Measurements from ENCODE around the gene PLEKHA1.

Gene PLEKHA1

DNA sequence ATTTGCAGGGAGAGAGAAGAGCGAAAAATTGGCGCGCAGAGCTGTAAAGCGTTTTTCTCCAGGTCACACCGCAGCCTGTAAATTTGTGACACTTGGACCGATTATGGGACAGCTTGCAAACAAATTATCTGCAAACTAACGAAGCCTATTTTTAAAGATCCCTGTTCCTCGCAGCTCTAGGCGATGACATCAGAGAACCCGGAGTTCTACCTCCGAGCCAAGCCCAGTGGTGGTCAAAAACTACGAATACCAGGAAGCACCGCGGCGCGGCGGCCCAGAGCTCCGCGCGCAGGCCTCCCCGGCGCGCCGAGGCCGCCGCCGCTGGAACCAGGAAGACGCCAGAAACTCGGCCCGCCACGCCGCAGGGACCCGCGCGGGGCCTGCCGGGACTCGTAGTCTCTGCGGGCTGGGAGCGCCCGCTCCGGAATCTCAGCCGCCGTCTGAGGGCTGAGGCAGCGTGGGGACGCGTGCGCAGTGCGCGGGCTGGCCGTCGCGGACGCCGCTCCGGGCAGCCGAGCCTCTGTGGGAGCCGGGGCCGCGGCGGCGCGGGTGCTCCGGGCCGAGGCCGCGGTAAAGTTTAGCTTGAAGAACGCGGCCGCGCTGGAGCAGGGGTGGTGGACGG, at the start of gene PLEKHA1:
PLEKHA1 (plus strand) TSS at position 472 of the 622 bp plus-strand sequence. CDS start 18,493 bp downstream, outside the sequence.
- peak; percentile 95 for DNase-seq

DNA sequence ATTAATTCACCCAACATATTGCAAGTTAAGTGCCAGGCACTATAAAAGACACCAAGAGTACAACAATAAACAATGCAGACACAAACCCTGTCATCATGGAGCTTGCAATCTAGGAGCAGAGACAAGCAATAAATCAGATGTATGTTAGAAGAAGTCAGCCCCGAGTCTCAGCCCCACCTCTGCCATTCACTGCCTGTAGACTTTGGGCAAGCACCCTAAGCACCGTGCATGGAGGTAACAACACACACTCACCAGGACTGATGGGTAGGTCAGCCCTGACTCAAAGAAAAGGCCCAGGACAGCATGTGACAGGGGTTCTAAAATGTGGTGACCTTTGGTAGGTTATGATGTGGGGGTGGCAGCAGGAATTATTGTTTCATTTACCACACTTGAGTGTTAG, 49.3 kb upstream of the PLEKHA1 start:
- no peak for DNase-seq

DNA sequence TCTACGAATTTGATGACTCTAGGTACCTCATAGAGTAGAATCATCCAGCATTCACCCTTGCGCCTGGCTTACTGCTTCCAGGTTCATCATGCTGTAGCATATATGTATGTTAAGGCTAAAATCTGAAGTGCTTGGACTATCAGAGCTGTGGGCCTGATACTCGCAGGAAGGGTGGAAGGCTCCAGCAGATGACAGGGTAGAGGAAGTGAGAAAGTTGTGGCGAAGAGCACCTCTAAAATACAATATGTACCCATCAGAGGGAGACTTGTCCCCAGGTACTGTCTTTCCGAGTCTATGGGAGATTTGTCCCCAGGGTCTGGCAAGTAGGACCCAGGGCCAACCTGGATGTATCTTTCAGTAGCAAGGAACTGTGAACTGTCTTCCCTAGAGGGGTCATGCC, 48.1 kb upstream of the PLEKHA1 start:
- no peak for DNase-seq

- DNase-seq, result no peak
Observed at GRCh38 chr10:122326806-122327205, 47.7 kb upstream of the PLEKHA1 start.

- no peak for DNase-seq
Observed at GRCh38 chr10:122327237-122328206, 47.0 kb upstream of the PLEKHA1 start.

DNA sequence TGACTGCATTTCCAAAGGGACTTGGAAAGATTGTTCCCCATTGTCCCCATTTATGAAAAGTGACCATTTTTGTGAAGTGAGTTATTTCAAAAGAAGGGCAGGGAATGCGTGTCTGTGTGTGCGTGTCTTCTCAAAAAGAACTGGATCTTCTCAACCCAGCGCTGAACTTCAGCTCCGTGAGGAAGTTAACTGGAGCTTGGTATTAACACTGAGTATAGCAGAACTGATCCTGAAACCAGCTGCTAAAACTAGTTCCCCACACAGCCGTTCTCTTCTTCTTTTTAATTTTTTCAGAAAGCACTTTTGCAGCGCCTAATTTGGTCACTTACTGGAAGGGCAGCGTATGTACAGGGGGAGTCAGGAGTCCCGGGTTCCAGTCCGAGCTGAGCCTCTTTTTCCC, 45.8 kb upstream of the PLEKHA1 start:
- no peak for DNase-seq

GRCh38 chr10:122329416-122329815, 45.1 kb upstream of the PLEKHA1 start:
- no peak for DNase-seq

- no peak for DNase-seq
Observed at GRCh38 chr10:122331100-122331499, 43.4 kb upstream of the PLEKHA1 start.

DNA sequence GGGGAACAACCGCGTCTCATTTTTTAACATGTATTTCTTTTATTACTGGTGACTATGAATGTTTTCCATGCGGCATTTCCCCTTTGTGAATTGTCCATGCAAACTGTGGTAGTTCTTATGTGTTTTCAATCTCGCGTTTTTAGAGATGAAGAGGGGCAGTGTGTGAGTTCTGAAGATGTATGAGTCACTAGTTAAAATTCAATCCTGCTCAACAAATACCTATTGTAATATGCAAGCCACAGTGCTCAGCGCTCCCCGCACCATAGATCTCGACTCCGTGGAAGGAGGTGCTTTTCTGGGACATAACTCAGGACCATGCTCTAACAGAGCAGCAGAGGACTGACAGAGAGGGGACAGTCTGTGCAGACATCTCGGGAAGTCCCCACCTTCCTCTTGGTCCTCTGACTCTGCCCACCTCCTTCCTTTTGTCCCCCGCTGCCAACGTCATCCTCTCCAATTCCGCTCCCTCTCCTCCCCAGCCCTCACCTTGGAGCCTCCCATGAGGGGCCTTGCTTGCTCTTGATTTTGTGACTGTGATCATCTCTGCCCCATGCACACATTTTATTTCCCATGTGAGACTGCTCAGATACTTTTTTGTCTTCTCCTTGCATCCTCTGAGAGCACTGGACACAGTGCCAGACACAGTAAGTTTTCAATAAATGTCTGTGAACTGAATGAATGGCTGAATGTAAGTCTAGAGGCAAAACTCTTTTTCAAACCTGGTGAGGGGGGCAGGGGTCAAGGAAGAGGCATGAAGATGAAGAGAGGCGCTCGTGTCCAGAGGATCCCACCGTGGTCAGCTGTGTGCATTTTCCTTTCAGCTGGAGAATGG, 42.7 kb upstream of the PLEKHA1 start:
- no peak for DNase-seq

DNA sequence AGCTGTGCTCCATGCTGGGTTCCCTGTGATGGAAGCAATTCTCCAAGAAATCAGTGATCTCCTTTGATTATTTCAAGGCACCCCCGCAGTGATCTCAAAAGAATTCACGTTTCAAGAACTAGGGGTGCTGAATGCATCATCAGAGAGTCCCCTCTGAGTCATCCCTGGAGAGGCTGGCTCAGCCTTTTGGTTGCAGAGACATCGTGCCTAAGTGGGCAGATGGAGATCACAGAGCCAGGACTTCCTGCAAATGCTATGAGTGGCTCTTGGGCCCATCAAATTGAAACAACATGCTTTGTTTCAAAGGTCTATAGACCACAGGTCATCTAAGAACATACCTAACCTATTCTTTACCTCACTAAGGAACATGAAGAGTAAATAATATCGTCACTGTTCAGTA, 41.5 kb upstream of the PLEKHA1 start:
- no peak for DNase-seq

DNA sequence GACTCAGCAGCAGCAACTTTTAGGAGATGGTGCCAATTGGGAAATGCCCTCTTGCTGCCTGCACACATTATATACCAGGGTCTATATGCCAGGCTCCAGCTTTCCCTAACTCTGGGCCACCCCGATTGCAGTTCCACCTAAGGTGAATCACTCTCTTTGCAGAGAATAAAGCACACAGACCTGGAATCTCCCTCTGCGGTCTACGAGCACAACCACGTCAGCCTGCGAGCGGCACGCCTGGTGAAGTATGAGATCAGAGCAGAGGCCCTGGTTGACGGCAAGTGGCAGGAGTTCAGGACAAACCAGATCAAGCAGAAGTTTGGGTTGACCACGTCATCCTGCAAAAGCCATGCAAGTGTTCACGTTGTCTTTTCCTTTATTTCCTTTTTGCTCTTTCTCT, 38.2 kb upstream of the PLEKHA1 start:
- DNase-seq, result no peak

DNA sequence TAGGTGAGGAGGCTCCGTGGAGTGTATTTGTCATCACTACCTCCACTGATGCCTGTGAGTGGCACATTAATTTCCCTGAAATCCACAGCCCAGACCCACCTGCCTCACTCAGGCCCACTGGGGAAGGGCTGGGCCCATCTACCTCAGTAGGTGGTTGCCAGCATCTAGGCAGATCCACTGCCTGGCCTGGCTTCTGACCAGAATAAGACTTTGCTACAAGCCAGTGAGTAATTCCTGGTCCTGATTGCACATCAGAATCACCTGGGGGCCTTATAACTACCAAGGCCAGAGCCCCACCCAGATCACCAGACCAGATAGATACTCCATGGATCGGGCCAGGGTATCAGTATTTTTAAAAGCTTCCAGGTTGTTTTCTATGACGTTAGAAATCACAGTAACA, 37.5 kb upstream of the PLEKHA1 start:
- no peak for DNase-seq

DNA sequence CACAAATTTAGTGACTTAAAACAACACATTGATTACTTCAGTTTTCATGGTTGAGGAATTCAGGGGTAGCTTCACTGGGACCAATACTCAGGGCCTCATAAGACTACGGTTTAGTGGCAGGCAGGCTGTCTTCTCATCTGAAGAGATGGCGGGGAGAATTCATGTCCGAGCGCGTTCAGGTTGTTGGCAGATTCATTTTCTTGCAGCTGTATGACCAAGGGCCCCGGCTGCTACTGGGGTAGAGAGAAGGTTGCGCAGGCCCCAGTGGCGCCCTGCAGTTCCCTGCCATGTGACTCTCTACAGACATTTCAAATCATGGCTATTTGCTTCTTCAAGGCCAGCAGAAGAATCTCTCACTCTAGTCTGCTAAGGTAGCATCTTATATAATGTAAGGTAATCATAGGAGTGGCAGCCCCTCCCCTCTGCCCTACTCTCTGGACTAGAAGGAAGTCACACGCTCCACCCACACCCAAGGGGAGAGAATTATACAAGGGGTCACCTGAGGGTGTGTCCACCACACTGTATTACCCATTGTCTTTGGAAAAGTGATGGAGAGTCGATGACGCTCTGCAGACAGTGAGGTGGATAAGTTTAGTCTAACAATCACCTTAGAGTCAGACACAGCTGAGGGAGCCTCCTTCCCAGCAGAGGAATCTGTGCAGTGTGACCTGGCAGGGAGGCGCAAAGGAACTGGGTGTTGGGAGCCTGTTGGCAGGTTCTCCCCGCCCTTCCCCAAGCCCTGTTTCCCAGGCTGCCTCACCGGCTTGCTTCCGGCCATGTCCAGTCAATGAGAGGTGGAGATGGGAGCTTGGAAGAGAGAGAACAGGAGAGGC, 35.7 kb upstream of the PLEKHA1 start:
- no peak for DNase-seq

DNA sequence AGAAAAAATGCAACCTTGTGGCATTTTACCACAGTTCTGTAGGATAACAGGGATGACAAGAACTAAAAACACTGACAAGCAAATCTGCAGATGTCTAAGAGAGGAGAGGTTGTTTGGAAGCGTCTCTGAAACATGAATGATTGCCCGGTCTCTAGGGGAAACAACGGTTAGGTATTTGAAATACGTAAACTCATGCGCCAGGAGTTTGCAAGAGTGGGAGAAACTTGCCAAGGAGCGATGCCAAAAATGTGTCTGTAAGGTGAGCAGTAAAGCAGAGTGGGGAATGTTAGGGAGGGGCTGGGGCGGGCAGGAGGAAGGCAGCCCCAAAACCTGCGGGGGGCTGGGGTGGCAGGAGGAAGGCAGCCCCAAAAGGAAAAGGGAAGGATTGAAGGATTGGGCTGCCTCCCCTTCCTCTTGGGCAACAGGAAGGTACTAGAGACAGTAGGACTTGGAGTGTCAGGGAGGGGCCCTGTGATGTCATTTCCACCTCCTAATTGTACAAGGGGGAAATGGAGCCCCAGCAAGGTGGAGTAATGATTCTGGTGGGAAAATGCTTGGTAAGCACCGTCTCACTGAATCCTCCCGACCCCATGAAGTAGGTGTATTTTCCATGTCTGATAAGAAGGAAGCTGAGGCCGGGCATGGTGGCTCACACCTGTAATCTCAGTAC, 33.2 kb upstream of the PLEKHA1 start:
- peak; percentile 39 for DNase-seq

DNA sequence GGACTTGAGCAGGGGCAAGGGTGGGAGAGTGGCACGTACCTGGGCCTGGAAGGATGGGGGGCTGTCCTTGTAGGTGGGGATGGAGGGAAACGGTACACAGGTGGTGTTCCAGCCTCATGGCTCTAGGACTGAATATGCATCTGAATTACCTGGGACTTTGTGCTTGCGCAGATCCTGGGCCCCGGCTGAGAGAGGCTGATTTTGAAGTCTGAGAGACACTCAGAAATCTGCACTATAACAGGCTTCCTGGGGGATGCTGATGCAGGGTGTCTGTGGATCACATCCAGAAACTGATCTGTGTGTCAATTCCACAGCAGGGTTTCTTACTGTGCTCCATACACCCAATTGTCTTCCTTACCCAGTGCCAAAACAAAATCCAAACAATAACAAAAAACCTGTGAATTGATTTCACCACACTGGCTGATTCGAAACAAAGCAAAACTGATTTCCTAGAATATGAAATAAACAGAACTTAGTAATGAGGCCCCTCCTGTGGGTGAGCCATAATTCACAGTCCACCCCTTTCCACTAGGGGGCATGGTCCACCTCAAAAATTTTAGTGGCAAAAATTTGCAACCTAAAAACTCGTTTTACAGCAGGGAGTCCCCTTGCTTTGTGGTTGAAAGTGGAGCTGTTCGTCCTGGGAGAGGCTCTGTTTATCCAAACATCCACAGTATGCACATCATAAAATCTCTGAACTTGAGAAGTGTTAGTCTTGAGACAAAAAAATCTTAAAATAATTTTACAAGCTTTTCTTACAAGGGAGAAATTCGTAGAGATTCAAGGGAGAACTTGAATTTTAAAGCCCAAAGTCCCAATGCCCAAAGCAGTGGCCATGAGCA, 32.0 kb upstream of the PLEKHA1 start:
- DNase-seq, result peak; percentile 46

DNA sequence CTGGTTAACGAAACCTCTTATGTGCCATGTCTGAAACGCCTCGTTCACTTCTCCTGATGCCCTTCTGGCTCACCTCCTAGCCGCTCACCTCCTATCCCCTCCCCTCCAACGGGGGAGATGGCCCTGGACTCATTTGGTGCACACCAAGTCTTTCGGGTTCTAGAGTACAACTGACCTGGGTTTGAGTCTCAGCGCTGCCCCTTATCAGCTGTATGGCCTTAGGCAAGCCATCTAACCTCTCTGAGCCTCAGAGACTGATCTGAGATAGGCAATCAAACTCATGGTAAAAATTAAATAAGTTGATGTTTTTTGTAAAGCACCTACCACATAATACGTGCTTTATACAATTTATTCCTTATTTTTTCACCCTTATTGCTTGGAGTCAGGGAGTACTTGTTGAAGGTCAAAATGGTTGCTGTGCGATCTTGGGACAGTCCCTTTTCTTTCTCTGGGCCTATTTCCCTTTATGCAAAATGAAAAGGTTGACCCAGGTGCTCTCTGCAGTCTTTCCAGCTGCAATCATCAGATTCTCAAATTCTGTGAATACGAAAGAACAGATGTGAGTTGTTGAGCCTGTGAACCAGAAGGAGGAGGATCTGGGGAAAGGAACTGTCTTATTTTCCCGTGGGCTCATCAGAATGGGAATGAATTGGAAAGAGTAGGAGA, 31.2 kb upstream of the PLEKHA1 start:
- no peak for DNase-seq

DNA sequence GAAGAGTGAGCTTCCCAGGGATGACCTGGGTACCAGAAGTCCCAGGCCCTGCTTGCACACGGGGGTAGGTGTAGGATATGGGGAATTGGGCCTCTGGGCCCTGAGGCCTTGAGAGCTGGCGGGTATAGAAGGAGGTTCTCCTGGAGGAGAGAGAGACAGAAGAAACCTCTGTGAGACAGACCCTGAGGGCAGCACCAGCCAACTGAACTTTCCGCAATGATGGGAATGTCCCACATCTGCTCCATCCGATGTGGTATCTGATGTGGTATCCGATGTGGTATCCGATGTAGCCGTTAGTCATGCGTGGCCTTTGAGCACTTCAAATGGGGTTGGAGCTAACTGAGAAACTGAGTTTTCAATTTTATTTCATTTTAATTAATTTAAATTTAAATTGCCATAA, 30.6 kb upstream of the PLEKHA1 start:
- no peak for DNase-seq

GRCh38 chr10:122344741-122345258, 29.7 kb upstream of the PLEKHA1 start:
- no peak for DNase-seq

GRCh38 chr10:122346326-122346950, 28.1 kb upstream of the PLEKHA1 start:
- DNase-seq, result no peak
